ENCODE data around the gene CNKSR2.

CNKSR2 gene

GRCh38 chrX:21658152-21658737 lies 284.0 kb downstream of the CNKSR2 start, which contains the start of gene KLHL34:
Gene KLHL34, minus strand, starts transcription at chrX:21658330. Its CDS starts 542 bp downstream, at chrX:21657788.
- no peak for DNase-seq (ENCODE audit: insufficient read length)
- no peak for TF ChIP-seq POLR2A (IDR thresholded peaks at IDR 0.05; ENCODE audit: low read depth, low read length)
- TF ChIP-seq POLR2AphosphoS5 (IDR thresholded peaks at IDR 0.05; ENCODE audit: low read depth, low read length) = no peak
- TF ChIP-seq TAF1 (IDR thresholded peaks at IDR 0.05; ENCODE audit: borderline replicate concordance, low read depth, low read length) = no peak
- FAIRE-seq = no peak

GRCh38 chrX:21658746-21659145 lies 284.5 kb downstream of the CNKSR2 start:
- no peak for FAIRE-seq
- no peak for TF ChIP-seq POLR2AphosphoS5 (IDR thresholded peaks at IDR 0.05; ENCODE audit: low read depth, low read length)
- TF ChIP-seq POLR2A (IDR thresholded peaks at IDR 0.05; ENCODE audit: low read depth, low read length) = no peak
- TF ChIP-seq TAF1 (IDR thresholded peaks at IDR 0.05; ENCODE audit: borderline replicate concordance, low read depth, low read length) = no peak
- no peak for DNase-seq (ENCODE audit: insufficient read length)

GRCh38 chrX:21659320-21659719 lies 285.1 kb downstream of the CNKSR2 start:
- FAIRE-seq (no peak), DNase-seq (ENCODE audit: insufficient read length) (no peak)
- no peak for TF ChIP-seq POLR2A (IDR thresholded peaks at IDR 0.05; ENCODE audit: low read depth, low read length)
- no peak for TF ChIP-seq TAF1 (IDR thresholded peaks at IDR 0.05; ENCODE audit: borderline replicate concordance, low read depth, low read length)
- TF ChIP-seq POLR2AphosphoS5 (IDR thresholded peaks at IDR 0.05; ENCODE audit: low read depth, low read length) = no peak

- DNase-seq (ENCODE audit: insufficient read length) (no peak), FAIRE-seq (no peak)
- TF ChIP-seq POLR2AphosphoS5 (IDR thresholded peaks at IDR 0.05; ENCODE audit: low read depth, low read length) (no peak), TAF1 (IDR thresholded peaks at IDR 0.05; ENCODE audit: borderline replicate concordance, low read depth, low read length) (no peak), POLR2A (IDR thresholded peaks at IDR 0.05; ENCODE audit: low read depth, low read length) (no peak)
Observed at GRCh38 chrX:21660156-21660555, 285.9 kb downstream of the CNKSR2 start.

GRCh38 chrX:21661316-21661715 lies 287.1 kb downstream of the CNKSR2 start:
- FAIRE-seq = no peak
- DNase-seq (ENCODE audit: insufficient read length) = no peak
- TF ChIP-seq TAF1 (IDR thresholded peaks at IDR 0.05; ENCODE audit: borderline replicate concordance, low read depth, low read length) (no peak), POLR2A (IDR thresholded peaks at IDR 0.05; ENCODE audit: low read depth, low read length) (no peak), POLR2AphosphoS5 (IDR thresholded peaks at IDR 0.05; ENCODE audit: low read depth, low read length) (no peak)

GRCh38 chrX:21662761-21663160 lies 288.5 kb downstream of the CNKSR2 start:
- TF ChIP-seq TAF1 (IDR thresholded peaks at IDR 0.05; ENCODE audit: borderline replicate concordance, low read depth, low read length) (no peak), POLR2A (IDR thresholded peaks at IDR 0.05; ENCODE audit: low read depth, low read length) (no peak), POLR2AphosphoS5 (IDR thresholded peaks at IDR 0.05; ENCODE audit: low read depth, low read length) (no peak)
- FAIRE-seq (no peak), DNase-seq (ENCODE audit: insufficient read length) (no peak)

GRCh38 chrX:21666252-21666651 lies 292.0 kb downstream of the CNKSR2 start:
- FAIRE-seq = no peak
- TF ChIP-seq TAF1 (IDR thresholded peaks at IDR 0.05; ENCODE audit: borderline replicate concordance, low read depth, low read length) (no peak), POLR2A (IDR thresholded peaks at IDR 0.05; ENCODE audit: low read depth, low read length) (no peak), POLR2AphosphoS5 (IDR thresholded peaks at IDR 0.05; ENCODE audit: low read depth, low read length) (no peak)
- no peak for DNase-seq (ENCODE audit: insufficient read length)

- DNase-seq (ENCODE audit: insufficient read length) (no peak), FAIRE-seq (no peak)
- TF ChIP-seq POLR2AphosphoS5 (IDR thresholded peaks at IDR 0.05; ENCODE audit: low read depth, low read length) (no peak), POLR2A (IDR thresholded peaks at IDR 0.05; ENCODE audit: low read depth, low read length) (no peak), TAF1 (IDR thresholded peaks at IDR 0.05; ENCODE audit: borderline replicate concordance, low read depth, low read length) (no peak)
Observed at GRCh38 chrX:21666679-21667078, 292.5 kb downstream of the CNKSR2 start.

GRCh38 chrX:21674430-21675186 lies 300.4 kb downstream of the CNKSR2 start:
- TF ChIP-seq TAF1 (IDR thresholded peaks at IDR 0.05; ENCODE audit: borderline replicate concordance, low read depth, low read length) (no peak), POLR2AphosphoS5 (IDR thresholded peaks at IDR 0.05; ENCODE audit: low read depth, low read length) (no peak), POLR2A (IDR thresholded peaks at IDR 0.05; ENCODE audit: low read depth, low read length) (no peak)
- no peak for FAIRE-seq
- no peak for DNase-seq (ENCODE audit: insufficient read length)

GRCh38 chrX:21675931-21676330 lies 301.7 kb downstream of the CNKSR2 start:
- TF ChIP-seq POLR2AphosphoS5 (IDR thresholded peaks at IDR 0.05; ENCODE audit: low read depth, low read length) = no peak
- no peak for TF ChIP-seq TAF1 (IDR thresholded peaks at IDR 0.05; ENCODE audit: borderline replicate concordance, low read depth, low read length)
- no peak for TF ChIP-seq POLR2A (IDR thresholded peaks at IDR 0.05; ENCODE audit: low read depth, low read length)
- FAIRE-seq (no peak), DNase-seq (ENCODE audit: insufficient read length) (no peak)

- TF ChIP-seq POLR2A (IDR thresholded peaks at IDR 0.05; ENCODE audit: low read depth, low read length) (no peak), TAF1 (IDR thresholded peaks at IDR 0.05; ENCODE audit: borderline replicate concordance, low read depth, low read length) (no peak), POLR2AphosphoS5 (IDR thresholded peaks at IDR 0.05; ENCODE audit: low read depth, low read length) (no peak)
- no peak for DNase-seq (ENCODE audit: insufficient read length)
- no peak for FAIRE-seq
Observed at GRCh38 chrX:21678048-21678612, 303.9 kb downstream of the CNKSR2 start.
